ENCODE results near the gene AVPI1.
"Not testable (repeated sequence)": the region's sequence is repeated elsewhere in the genome, so short reads cannot be mapped to it uniquely, and the experiment has no call there.

AVPI1 gene

DNA sequence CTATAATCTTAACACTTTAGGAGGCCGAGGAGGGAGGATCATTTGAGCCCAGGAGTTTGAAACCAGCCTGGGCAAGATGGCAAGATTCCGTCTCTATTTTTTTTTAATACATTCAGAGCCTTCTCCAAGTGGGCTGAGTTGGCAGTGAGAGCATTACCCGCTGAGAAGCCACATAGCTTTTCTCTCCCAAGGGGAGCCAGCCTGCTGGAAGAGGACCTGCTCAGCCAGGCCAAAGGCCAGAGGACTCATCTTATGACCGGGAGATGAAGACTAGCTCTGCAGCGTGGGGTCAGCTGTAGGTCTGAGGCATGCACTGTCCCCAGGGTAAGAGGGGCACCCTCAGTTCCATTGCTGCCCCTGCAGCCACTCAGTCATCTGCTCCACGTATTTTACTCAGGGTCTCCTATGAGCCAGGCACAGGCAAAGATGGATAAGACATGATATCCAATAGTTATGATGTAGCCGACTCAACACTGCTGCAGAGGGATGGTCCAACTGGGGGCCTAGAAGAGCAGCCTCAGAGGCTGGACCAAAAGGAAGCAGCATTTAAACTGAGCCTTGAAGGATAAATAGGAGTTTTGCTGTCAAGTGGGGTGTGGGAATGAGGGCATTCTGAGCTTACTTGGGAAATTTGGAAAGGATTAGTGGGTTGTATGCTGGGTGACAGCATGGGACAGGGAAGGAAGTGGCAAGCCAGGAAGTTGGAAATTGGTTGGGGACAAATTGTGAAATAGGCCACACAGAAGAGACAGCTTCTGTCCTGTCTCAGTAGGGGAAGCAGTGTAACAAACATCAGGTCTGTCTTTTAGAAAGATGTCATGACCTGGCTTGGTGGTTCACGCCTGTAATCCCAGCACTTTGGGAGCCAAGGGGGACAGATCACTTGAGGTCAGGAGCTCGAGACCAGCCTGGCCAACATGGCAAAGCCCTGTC lies 24.9 kb upstream of the AVPI1 start:
- Histone ChIP-seq H3K36me3 (ENCODE audit: control insufficient read depth in 1 of 2, insufficient read depth in 2 of 2, low read length in 2 of 2) (peaks cover 0 to 2% of the 10 kb centered on the region in 2 donors), H3K4me3 (ENCODE audit: low read depth in 1 of 2, low read length in 2 of 2) (no peak overlapping the region), H3K27ac (ENCODE audit: low read length) (no peak overlapping the region), H3K27me3 (ENCODE audit: low read depth, low read length) (no peaks in the 10 kb centered on the region), H3K9me3 (ENCODE audit: control insufficient read depth in 1 of 2, low read length in 2 of 2) (no peaks in the 10 kb centered on the region), H3K4me1 (ENCODE audit: control insufficient read depth in 1 of 2, insufficient read depth in 2 of 2, low read length in 2 of 2) (peaks cover 7 to 28% of the 10 kb centered on the region in 2 donors)

DNA sequence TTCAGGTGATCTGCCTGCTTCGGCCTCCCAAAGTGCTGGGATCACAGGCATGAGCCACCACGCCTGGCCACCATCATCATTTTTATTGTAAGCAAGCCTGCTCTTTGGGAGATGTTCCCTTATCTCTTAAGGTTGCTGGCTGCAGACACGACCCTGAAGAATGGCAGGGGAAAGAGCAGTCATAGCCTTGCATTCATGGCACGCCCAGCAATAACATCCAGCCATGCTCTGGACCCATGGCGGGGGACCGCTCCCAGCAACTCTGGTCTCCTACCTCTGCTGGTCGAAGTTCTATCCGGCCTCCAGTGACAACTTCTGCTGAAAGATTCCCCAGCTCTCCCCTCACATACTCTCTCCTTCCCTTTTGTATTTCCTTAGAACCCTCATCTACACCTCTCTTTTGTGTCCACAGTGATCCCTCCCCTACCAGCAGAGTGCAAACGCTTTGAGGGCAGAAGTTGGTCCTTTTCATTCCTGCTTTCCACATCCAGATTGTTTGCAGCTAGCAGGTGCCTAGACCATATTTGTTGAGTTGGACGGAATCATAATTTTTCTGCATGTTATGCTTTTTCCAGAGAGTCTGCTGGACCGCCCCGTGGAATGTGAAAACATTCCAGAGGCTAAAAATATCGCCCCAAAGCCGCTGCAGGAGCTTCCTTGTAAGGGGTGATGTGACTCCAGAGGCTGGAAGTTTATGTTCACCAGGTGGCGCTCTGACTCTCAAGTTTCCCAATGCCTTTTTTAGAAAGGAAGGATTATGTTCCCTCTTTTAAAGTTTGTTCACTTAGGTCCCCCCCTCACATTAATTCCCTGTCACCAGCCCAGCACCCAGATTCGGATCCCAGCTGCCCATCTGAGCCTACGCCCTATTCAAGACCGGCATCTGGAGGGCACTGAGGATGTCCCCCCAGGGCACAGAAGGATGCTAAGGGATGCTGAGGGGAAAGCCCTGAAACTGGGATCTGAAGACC lies 22.2 kb upstream of the AVPI1 start:
- Histone ChIP-seq H3K4me3 (ENCODE audit: low read depth in 1 of 2, low read length in 2 of 2) (no peak overlapping the region), H3K36me3 (ENCODE audit: control insufficient read depth in 1 of 2, insufficient read depth in 2 of 2, low read length in 2 of 2) (no peaks in the 10 kb centered on the region), H3K4me1 (ENCODE audit: control insufficient read depth in 1 of 2, insufficient read depth in 2 of 2, low read length in 2 of 2) (peaks cover 0 to 10% of the 10 kb centered on the region in 2 donors), H3K27ac (ENCODE audit: low read length) (peak overlapping the region; percentile 10), H3K9me3 (ENCODE audit: control insufficient read depth in 1 of 2, low read length in 2 of 2) (no peaks in the 10 kb centered on the region), H3K27me3 (ENCODE audit: low read depth, low read length) (no peaks in the 10 kb centered on the region)

GRCh38 chr10:97708167-97708566 lies 21.1 kb upstream of the AVPI1 start:
- no peaks in the 10 kb centered on the region for H3K36me3 ChIP-seq (ENCODE audit: control insufficient read depth in 1 of 2, insufficient read depth in 2 of 2, low read length in 2 of 2)
- no peak overlapping the region for H3K4me3 ChIP-seq (ENCODE audit: low read depth in 1 of 2, low read length in 2 of 2)
- H3K27me3 ChIP-seq (ENCODE audit: low read depth, low read length), result no peaks in the 10 kb centered on the region
- H3K27ac ChIP-seq (ENCODE audit: low read length), result no peak overlapping the region
- H3K9me3 ChIP-seq (ENCODE audit: control insufficient read depth in 1 of 2, low read length in 2 of 2), result no peaks in the 10 kb centered on the region
- H3K4me1 ChIP-seq (ENCODE audit: control insufficient read depth in 1 of 2, insufficient read depth in 2 of 2, low read length in 2 of 2), result peaks cover 0 to 10% of the 10 kb centered on the region in 2 donors

- Histone ChIP-seq H3K27ac (ENCODE audit: low read length) (no peak overlapping the region), H3K4me1 (ENCODE audit: control insufficient read depth in 1 of 2, insufficient read depth in 2 of 2, low read length in 2 of 2) (peaks cover 0 to 10% of the 10 kb centered on the region in 2 donors), H3K4me3 (ENCODE audit: low read depth in 1 of 2, low read length in 2 of 2) (no peak overlapping the region), H3K27me3 (ENCODE audit: low read depth, low read length) (no peaks in the 10 kb centered on the region), H3K36me3 (ENCODE audit: control insufficient read depth in 1 of 2, insufficient read depth in 2 of 2, low read length in 2 of 2) (no peaks in the 10 kb centered on the region), H3K9me3 (ENCODE audit: control insufficient read depth in 1 of 2, low read length in 2 of 2) (no peaks in the 10 kb centered on the region)
These were observed 20.3 kb upstream of the AVPI1 start for GRCh38 chr10:97707134-97707861.

DNA sequence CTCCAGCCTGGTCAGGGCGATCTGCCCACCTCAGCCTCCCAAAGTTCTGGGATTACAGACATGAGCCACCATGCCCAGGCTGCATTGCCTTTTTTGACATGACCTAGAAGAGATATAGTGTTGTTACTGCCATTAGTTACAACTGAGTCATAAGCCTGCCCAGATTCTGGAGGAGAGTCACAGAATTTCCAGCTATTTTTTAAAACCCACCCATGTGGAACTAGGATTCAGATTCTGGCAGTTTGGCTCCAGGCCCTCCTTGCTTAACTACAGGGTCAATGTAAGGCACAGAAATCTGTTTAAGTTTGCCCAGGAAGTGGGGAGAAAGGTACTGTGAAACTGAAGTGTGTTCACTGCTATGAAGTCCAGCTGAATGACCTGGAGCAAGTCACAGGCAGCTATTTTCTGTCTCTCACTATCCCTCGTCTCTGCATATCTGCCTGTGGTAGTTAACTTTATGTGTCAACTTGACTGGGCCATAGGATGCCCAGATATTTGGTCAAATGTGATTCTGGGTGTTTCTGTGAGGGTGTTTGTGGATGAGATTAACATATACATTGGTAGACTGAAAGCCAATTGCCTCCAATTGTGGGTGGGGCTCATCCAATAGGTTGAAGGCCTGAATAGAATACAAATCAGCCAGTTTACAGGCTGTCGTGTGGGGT lies 18.1 kb upstream of the AVPI1 start:
- no peaks in the 10 kb centered on the region for H3K27me3 ChIP-seq (ENCODE audit: low read depth, low read length)
- H3K27ac ChIP-seq (ENCODE audit: low read length), result no peak overlapping the region
- H3K9me3 ChIP-seq (ENCODE audit: control insufficient read depth in 1 of 2, low read length in 2 of 2), result no peaks in the 10 kb centered on the region
- no peaks in the 10 kb centered on the region for H3K36me3 ChIP-seq (ENCODE audit: control insufficient read depth in 1 of 2, insufficient read depth in 2 of 2, low read length in 2 of 2)
- peaks cover 0 to 10% of the 10 kb centered on the region in 2 donors for H3K4me1 ChIP-seq (ENCODE audit: control insufficient read depth in 1 of 2, insufficient read depth in 2 of 2, low read length in 2 of 2)
- no peak overlapping the region for H3K4me3 ChIP-seq (ENCODE audit: low read depth in 1 of 2, low read length in 2 of 2)

- H3K27ac ChIP-seq (ENCODE audit: low read length), result no peak overlapping the region
- peaks cover 0 to 5% of the 10 kb centered on the region in 2 donors for H3K4me1 ChIP-seq (ENCODE audit: control insufficient read depth in 1 of 2, insufficient read depth in 2 of 2, low read length in 2 of 2)
- no peaks in the 10 kb centered on the region for H3K9me3 ChIP-seq (ENCODE audit: control insufficient read depth in 1 of 2, low read length in 2 of 2)
These were observed 17.3 kb upstream of the AVPI1 start for GRCh38 chr10:97704341-97704740.

DNA sequence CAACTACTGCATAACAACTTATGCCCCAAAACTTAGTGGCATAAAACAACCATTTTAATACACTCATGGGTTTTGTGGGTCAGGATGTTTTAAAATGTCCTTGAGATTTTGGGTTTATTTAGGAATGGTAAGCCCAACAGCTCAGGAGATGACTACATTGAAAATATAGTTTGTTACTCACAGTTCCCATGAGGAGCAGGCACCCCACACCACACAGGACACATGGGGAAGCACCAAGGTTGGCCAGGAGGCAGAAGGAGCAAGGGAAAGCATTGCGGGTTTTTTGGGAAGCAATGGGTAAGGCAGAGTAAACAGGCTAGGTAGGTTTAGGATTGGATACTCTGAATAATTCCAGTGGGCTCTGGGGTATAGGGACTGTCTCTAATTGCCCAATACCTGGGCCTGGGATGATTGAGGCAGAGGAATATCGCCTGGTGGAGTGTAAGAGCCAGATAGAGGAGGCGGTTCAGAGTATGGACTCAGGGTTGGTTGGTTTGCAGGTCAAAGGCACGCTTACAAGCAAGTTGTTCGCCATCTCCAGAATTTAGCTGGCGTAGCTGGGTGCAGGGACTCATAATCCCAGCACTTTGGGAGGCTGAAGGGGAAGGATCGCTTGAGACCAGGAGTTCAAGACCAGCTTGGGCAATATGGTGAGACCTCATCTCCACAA lies 16.5 kb upstream of the AVPI1 start:
- Histone ChIP-seq H3K36me3 (ENCODE audit: control insufficient read depth in 1 of 2, insufficient read depth in 2 of 2, low read length in 2 of 2) (no peaks in the 10 kb centered on the region), H3K9me3 (ENCODE audit: control insufficient read depth in 1 of 2, low read length in 2 of 2) (no peaks in the 10 kb centered on the region), H3K4me3 (ENCODE audit: low read depth in 1 of 2, low read length in 2 of 2) (no peak overlapping the region), H3K27me3 (ENCODE audit: low read depth, low read length) (no peaks in the 10 kb centered on the region), H3K4me1 (ENCODE audit: control insufficient read depth in 1 of 2, insufficient read depth in 2 of 2, low read length in 2 of 2) (no peaks in the 10 kb centered on the region), H3K27ac (ENCODE audit: low read length) (no peak overlapping the region)

More at GRCh38 chr10:97704341-97704740, 17.3 kb upstream of the AVPI1 start:
- H3K27me3 ChIP-seq (ENCODE audit: low read depth, low read length), result no peaks in the 10 kb centered on the region
- no peaks in the 10 kb centered on the region for H3K36me3 ChIP-seq (ENCODE audit: control insufficient read depth in 1 of 2, insufficient read depth in 2 of 2, low read length in 2 of 2)
- no peak overlapping the region for H3K4me3 ChIP-seq (ENCODE audit: low read depth in 1 of 2, low read length in 2 of 2)

- no peak overlapping the region for H3K4me3 ChIP-seq (ENCODE audit: low read depth in 1 of 2, low read length in 2 of 2)
- no peaks in the 10 kb centered on the region for H3K36me3 ChIP-seq (ENCODE audit: control insufficient read depth in 1 of 2, insufficient read depth in 2 of 2, low read length in 2 of 2)
- H3K9me3 ChIP-seq (ENCODE audit: control insufficient read depth in 1 of 2, low read length in 2 of 2), result no peaks in the 10 kb centered on the region
- H3K27me3 ChIP-seq (ENCODE audit: low read depth, low read length), result no peaks in the 10 kb centered on the region
- no peaks in the 10 kb centered on the region for H3K4me1 ChIP-seq (ENCODE audit: control insufficient read depth in 1 of 2, insufficient read depth in 2 of 2, low read length in 2 of 2)
- no peak overlapping the region for H3K27ac ChIP-seq (ENCODE audit: low read length)
These were observed 14.5 kb upstream of the AVPI1 start for GRCh38 chr10:97701438-97702069.

GRCh38 chr10:97698072-97698655 lies 11.1 kb upstream of the AVPI1 start:
- not testable (repeated sequence) for H3K9me3 ChIP-seq (ENCODE audit: control insufficient read depth in 1 of 2, low read length in 2 of 2); H3K4me1 ChIP-seq (ENCODE audit: control insufficient read depth in 1 of 2, insufficient read depth in 2 of 2, low read length in 2 of 2); H3K27ac ChIP-seq (ENCODE audit: low read length); H3K4me3 ChIP-seq (ENCODE audit: low read depth in 1 of 2, low read length in 2 of 2); H3K36me3 ChIP-seq (ENCODE audit: control insufficient read depth in 1 of 2, insufficient read depth in 2 of 2, low read length in 2 of 2); H3K27me3 ChIP-seq (ENCODE audit: low read depth, low read length)
